Measurements from ENCODE around the gene TRH.
A peak's percentile ranks its signal among the peaks of the same experiment; 100 is the strongest.

TRH gene

GRCh38 chr3:129958755-129959154, 15.8 kb upstream of the TRH start:
- no peak for DNase-seq (ENCODE audit: low read depth)
- no peak for TF ChIP-seq CTCF (conservative IDR thresholded peaks at IDR 0.05; ENCODE audit: control insufficient read depth, insufficient read depth, low read depth, low read length)
- H3K4me3 ChIP-seq (ENCODE audit: control insufficient read depth, low read depth, low read length), result no peak overlapping the region

- no peak overlapping the region for H3K4me3 ChIP-seq (ENCODE audit: control insufficient read depth, low read depth, low read length)
- no peak for TF ChIP-seq CTCF (conservative IDR thresholded peaks at IDR 0.05; ENCODE audit: control insufficient read depth, insufficient read depth, low read depth, low read length)
- peak; percentile 12 for DNase-seq (ENCODE audit: low read depth)
Measured at GRCh38 chr3:129961141-129961541, 13.4 kb upstream of the TRH start.

GRCh38 chr3:129962600-129962999, 11.9 kb upstream of the TRH start:
- no peak for TF ChIP-seq CTCF (conservative IDR thresholded peaks at IDR 0.05; ENCODE audit: control insufficient read depth, insufficient read depth, low read depth, low read length)
- DNase-seq (ENCODE audit: low read depth), result no peak

GRCh38 chr3:129965937-129966336, 8.6 kb upstream of the TRH start:
- no peak for DNase-seq (ENCODE audit: low read depth)
- H3K4me3 ChIP-seq (ENCODE audit: control insufficient read depth, low read depth, low read length), result no peak overlapping the region
- TF ChIP-seq CTCF (conservative IDR thresholded peaks at IDR 0.05; ENCODE audit: control insufficient read depth, insufficient read depth, low read depth, low read length), result no peak

More at GRCh38 chr3:129962600-129962999, 11.9 kb upstream of the TRH start:
- no peak overlapping the region for H3K4me3 ChIP-seq (ENCODE audit: control insufficient read depth, low read depth, low read length)

- H3K4me3 ChIP-seq (ENCODE audit: control insufficient read depth, low read depth, low read length), result no peak overlapping the region
- TF ChIP-seq CTCF (conservative IDR thresholded peaks at IDR 0.05; ENCODE audit: control insufficient read depth, insufficient read depth, low read depth, low read length), result no peak
- DNase-seq (ENCODE audit: low read depth), result no peak
Measured at GRCh38 chr3:129966876-129967275, 7.6 kb upstream of the TRH start.

GRCh38 chr3:129967761-129968160, 6.8 kb upstream of the TRH start:
- DNase-seq (ENCODE audit: low read depth), result no peak
- no peak for TF ChIP-seq CTCF (conservative IDR thresholded peaks at IDR 0.05; ENCODE audit: control insufficient read depth, insufficient read depth, low read depth, low read length)
- H3K4me3 ChIP-seq (ENCODE audit: control insufficient read depth, low read depth, low read length), result no peak overlapping the region

Data from fibroblast of mammary gland (primary cell).